Type B pancreatic cell (in vitro differentiated cells): ENCODE results near the gene ZFAND5. TPM values are rescaled to one million over a fixed set of nuclear protein-coding genes. Genes with fewer than 3 reads are reported as not detected.

Experiments used
- DNase-seq: peaks from one replicate; pipeline ENCODE4 v3.0.0; 2021; ENCODE audit warnings: mixed read lengths; ENCODE audit not compliant: unreplicated experiment; ENCODE audit errors: extremely low spot score
- H3K27ac Mint-ChIP-seq: 2 replicates; pipeline ENCODE4 v1.8.0; 2021; ENCODE audit warnings: mild to moderate bottlenecking, mixed read lengths
- H3K27me3 Mint-ChIP-seq: 2 replicates; pipeline ENCODE4 v1.8.0; 2021; ENCODE audit warnings: mixed read lengths
- H3K36me3 Mint-ChIP-seq: 2 replicates; pipeline ENCODE4 v1.8.0; 2021; ENCODE audit warnings: mixed read lengths
- H3K4me1 Mint-ChIP-seq: one replicate; pipeline ENCODE4 v1.8.0; 2021; ENCODE audit warnings: mixed read lengths; ENCODE audit not compliant: unreplicated experiment
- H3K4me3 Mint-ChIP-seq: 2 replicates; pipeline ENCODE4 v1.8.0; 2021; ENCODE audit warnings: mild to moderate bottlenecking, mixed read lengths
- H3K9me3 Mint-ChIP-seq: 2 replicates; pipeline ENCODE4 v1.8.0; 2021; ENCODE audit warnings: mixed read lengths
- total RNA-seq: library from RNA; stranded (reverse); gene quantifications from 2 replicates; pipeline ENCODE4 v1.2.1, GENCODE V29; 2021; ENCODE audit warnings: low replicate concordance
- TF ChIP-seq, protein P1 (sequence below): fragments of 200-600 bp; sonication (generic); conservative IDR thresholded peaks from 2 replicates; pipeline ENCODE4 v1.5.0; 2021; ENCODE audit warnings: antibody characterized with exemption, mild to moderate bottlenecking

ZFAND5 gene
- total RNA-seq, 1 donor from 2014 or later, result 175 TPM

DNA sequence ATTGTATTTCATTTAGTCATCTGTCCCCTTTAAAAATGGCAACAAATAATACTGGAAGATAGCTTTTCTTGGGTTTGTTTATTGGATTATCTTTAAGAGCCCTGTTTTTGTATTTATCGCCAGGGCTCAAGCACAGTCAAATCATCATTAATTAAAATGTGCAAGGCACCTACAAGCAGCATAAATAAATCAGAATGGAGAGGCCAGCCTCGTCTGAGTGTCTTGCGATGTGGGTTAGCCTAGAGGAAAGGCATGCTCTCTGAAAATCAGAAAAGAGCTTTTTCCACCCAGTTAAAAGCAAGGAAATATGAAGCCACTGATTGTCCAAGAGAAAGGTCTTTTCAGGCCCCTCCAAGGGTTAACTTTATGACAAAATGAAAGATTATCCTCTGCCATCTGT, 31.8 kb downstream of the ZFAND5 start:
- H3K9me3 Mint-ChIP-seq, result peaks cover 9% of the 10 kb centered on the region
- peaks cover 5% of the 10 kb centered on the region for H3K27me3 Mint-ChIP-seq
- TF ChIP-seq, protein P1, sequence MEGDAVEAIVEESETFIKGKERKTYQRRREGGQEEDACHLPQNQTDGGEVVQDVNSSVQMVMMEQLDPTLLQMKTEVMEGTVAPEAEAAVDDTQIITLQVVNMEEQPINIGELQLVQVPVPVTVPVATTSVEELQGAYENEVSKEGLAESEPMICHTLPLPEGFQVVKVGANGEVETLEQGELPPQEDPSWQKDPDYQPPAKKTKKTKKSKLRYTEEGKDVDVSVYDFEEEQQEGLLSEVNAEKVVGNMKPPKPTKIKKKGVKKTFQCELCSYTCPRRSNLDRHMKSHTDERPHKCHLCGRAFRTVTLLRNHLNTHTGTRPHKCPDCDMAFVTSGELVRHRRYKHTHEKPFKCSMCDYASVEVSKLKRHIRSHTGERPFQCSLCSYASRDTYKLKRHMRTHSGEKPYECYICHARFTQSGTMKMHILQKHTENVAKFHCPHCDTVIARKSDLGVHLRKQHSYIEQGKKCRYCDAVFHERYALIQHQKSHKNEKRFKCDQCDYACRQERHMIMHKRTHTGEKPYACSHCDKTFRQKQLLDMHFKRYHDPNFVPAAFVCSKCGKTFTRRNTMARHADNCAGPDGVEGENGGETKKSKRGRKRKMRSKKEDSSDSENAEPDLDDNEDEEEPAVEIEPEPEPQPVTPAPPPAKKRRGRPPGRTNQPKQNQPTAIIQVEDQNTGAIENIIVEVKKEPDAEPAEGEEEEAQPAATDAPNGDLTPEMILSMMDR, result no peak
- no peak overlapping the region for H3K4me3 Mint-ChIP-seq
- no peak overlapping the region for H3K27ac Mint-ChIP-seq
- H3K4me1 Mint-ChIP-seq, result peaks cover 8% of the 10 kb centered on the region
- DNase-seq, result no peak
- no peaks in the 10 kb centered on the region for H3K36me3 Mint-ChIP-seq

DNA sequence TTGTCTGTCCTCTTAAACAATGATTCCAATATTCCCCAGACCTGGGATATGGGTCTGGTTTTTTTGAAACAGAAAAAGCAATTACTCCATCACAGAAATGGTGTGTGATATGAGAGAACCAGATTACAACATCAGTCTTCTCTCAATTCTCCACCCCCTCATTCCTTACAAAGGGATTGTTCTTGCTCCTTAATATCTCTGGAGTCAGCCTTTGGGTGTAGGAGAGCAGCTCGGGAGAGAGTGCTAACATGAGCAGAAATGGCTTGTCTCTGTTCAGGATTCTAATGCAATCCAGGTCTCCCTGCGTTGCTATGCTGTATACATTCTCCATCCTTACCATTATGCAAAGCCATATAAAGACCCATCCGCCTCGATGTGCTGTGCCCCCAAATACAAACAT, 32.7 kb downstream of the ZFAND5 start:
- Mint-ChIP-seq H3K27me3 (peaks cover 5% of the 10 kb centered on the region), H3K9me3 (peaks cover 9% of the 10 kb centered on the region), H3K36me3 (no peaks in the 10 kb centered on the region), H3K4me1 (peaks cover 8% of the 10 kb centered on the region), H3K27ac (no peak overlapping the region), H3K4me3 (no peak overlapping the region)
- DNase-seq, result no peak
- TF ChIP-seq, protein P1, result no peak

DNA sequence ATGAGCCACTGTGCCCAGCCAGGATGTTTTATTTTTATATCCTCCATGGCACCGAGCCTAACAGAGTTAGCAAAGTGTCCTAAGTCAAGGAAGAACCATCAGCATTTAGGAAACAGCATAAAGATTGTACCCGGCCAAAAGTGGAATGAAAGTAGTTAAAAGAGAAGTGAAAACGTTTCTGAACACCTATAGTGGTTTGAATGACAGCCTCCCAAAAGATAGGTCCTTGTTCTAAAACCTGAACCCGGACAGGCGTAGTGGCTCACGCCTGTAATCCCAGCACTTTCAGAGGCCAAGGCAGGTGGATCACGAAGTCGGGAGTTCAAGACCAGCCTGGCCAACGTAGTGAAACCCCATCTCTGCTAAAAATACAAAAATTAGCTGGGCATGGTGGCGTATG, 37.4 kb downstream of the ZFAND5 start:
- Mint-ChIP-seq H3K27ac (no peak overlapping the region), H3K9me3 (peaks cover under 1% of the 10 kb centered on the region), H3K4me3 (no peak overlapping the region), H3K27me3 (peaks cover 5% of the 10 kb centered on the region), H3K4me1 (peaks cover 4% of the 10 kb centered on the region), H3K36me3 (no peaks in the 10 kb centered on the region)
- no peak for DNase-seq
- TF ChIP-seq, protein P1, result no peak

DNA sequence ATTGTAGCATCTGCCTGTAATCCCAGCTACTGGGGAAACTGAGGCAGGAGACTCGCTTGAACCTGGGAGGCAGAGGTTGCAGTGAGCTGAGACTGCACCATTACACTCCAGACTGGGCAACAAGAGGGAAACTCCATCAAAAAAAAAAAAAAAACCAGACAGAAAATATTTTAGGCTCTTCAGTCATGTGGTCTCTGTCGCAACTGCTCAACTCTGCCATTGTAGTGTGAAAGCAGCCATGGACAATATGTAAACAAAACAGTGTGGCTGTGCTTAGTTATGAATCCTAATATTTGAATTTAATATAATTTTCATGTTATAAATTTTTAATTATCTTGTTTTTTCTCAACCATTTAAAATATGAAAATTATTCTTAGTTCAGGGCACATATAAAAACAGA, 38.4 kb downstream of the ZFAND5 start:
- Mint-ChIP-seq H3K36me3 (no peaks in the 10 kb centered on the region), H3K4me3 (no peak overlapping the region), H3K9me3 (peaks cover 9% of the 10 kb centered on the region), H3K27ac (no peak overlapping the region), H3K4me1 (no peaks in the 10 kb centered on the region), H3K27me3 (peaks cover 5% of the 10 kb centered on the region)
- no peak for DNase-seq
- TF ChIP-seq, protein P1, result no peak

DNA sequence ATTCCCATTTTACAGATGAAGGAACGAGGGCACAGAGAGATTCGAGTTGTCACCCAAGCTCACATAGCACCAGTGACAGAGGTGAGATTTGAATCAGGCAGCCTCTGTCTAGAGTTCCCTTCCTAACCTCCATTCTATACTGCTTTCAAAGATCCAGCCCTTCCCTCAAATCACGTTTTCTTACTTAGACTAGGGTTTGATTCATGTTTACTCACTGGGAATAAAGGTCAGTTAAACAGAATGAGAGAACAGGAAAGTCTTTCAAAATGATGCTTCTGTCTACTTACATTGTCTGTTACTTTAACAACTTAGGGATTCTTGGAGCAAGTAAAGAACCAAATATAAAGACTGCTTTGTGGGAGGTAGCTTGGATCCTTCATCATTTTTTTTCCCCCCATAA, 40.0 kb downstream of the ZFAND5 start:
- Mint-ChIP-seq H3K36me3 (no peaks in the 10 kb centered on the region), H3K27me3 (no peaks in the 10 kb centered on the region), H3K4me1 (no peaks in the 10 kb centered on the region), H3K9me3 (peaks cover 9% of the 10 kb centered on the region), H3K4me3 (no peak overlapping the region), H3K27ac (no peak overlapping the region)
- TF ChIP-seq, protein P1, result no peak
- DNase-seq, result no peak

DNA sequence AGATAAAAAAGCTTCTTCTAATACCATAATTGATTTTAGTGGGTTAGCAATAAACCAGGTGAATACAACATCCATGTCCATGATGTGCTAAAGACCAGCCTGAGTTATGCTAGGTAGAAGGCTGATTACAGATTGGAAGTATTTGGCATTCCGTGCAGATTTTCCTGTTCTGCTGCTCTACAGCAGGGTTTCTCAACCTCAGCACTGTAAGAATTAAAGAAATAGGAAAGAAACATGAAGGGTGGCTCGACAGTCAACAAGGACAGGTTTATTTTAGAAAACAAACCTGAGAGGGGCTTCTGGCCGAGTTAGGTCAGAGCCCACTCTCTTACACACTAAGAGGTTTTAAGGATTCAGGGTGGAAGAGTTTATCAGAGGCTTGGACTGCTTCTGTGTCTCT, 42.3 kb downstream of the ZFAND5 start:
- Mint-ChIP-seq H3K4me1 (no peaks in the 10 kb centered on the region), H3K36me3 (no peaks in the 10 kb centered on the region), H3K27ac (no peak overlapping the region), H3K9me3 (peaks cover 9% of the 10 kb centered on the region), H3K4me3 (no peak overlapping the region), H3K27me3 (no peaks in the 10 kb centered on the region)
- TF ChIP-seq, protein P1, result no peak
- DNase-seq, result no peak
